ENCODE data around the gene CHST3.

CHST3 gene

GRCh38 chr10:71920540-71921323, 43.5 kb upstream of the CHST3 start:
- no peaks in the 10 kb centered on the region for H3K36me3 ChIP-seq (ENCODE audit: low read length)
- no peaks in the 10 kb centered on the region for H3F3A ChIP-seq (ENCODE audit: insufficient read depth)
- H3K9me2 ChIP-seq (replicated peaks; ENCODE audit: insufficient read depth, low read length) = no peaks in the 10 kb centered on the region
- H4K20me1 ChIP-seq (ENCODE audit: low read depth, low read length) = no peaks in the 10 kb centered on the region
- no peaks in the 10 kb centered on the region for H3K79me2 ChIP-seq (ENCODE audit: insufficient read depth, low read length)
- no peaks in the 10 kb centered on the region for H3K27me3 ChIP-seq (ENCODE audit: low read length)
- no peak overlapping the region for H2AFZ ChIP-seq (ENCODE audit: low read depth, low read length, severe bottlenecking)
- TF ChIP-seq EZH2phosphoT487 (conservative IDR thresholded peaks at IDR 0.05; ENCODE audit: low read length) = no peak
- no peak for TF ChIP-seq CTCF (IDR thresholded peaks at IDR 0.05; ENCODE audit: insufficient read depth, low read length, poor library complexity, severe bottlenecking)
- no peak overlapping the region for H3K4me2 ChIP-seq (ENCODE audit: low read depth, low read length, poor library complexity, severe bottlenecking)
- no peak overlapping the region for H3K4me3 ChIP-seq (ENCODE audit: insufficient read depth, low read length, poor library complexity, severe bottlenecking)
- H3K27ac ChIP-seq (ENCODE audit: low read depth, low read length) = no peak overlapping the region
- H3K9me3 ChIP-seq (ENCODE audit: insufficient read depth, low read length) = peaks cover 7% of the 10 kb centered on the region; the same call in 1 of the 2 replicates
- H3K9ac ChIP-seq (ENCODE audit: low read length) = no peak overlapping the region

GRCh38 chr10:71921324-71922027, 42.7 kb upstream of the CHST3 start:
- H3K27me3 ChIP-seq (ENCODE audit: low read length) = no peaks in the 10 kb centered on the region
- H3K36me3 ChIP-seq (ENCODE audit: low read length) = no peaks in the 10 kb centered on the region
- no peaks in the 10 kb centered on the region for H3F3A ChIP-seq (ENCODE audit: insufficient read depth)
- H3K9ac ChIP-seq (ENCODE audit: low read length) = no peak overlapping the region
- H3K4me3 ChIP-seq (ENCODE audit: insufficient read depth, low read length, poor library complexity, severe bottlenecking) = no peak overlapping the region
- H3K9me3 ChIP-seq (ENCODE audit: insufficient read depth, low read length) = peaks cover 7% of the 10 kb centered on the region; the same call in 1 of the 2 replicates
- no peak overlapping the region for H3K27ac ChIP-seq (ENCODE audit: low read depth, low read length)
- H4K20me1 ChIP-seq (ENCODE audit: low read depth, low read length) = no peaks in the 10 kb centered on the region
- no peaks in the 10 kb centered on the region for H3K79me2 ChIP-seq (ENCODE audit: insufficient read depth, low read length)
- H3K4me2 ChIP-seq (ENCODE audit: low read depth, low read length, poor library complexity, severe bottlenecking) = no peak overlapping the region
- no peak overlapping the region for H2AFZ ChIP-seq (ENCODE audit: low read depth, low read length, severe bottlenecking)
- TF ChIP-seq CTCF (IDR thresholded peaks at IDR 0.05; ENCODE audit: insufficient read depth, low read length, poor library complexity, severe bottlenecking) = no peak
- no peak for TF ChIP-seq EZH2phosphoT487 (conservative IDR thresholded peaks at IDR 0.05; ENCODE audit: low read length)
- H3K9me2 ChIP-seq (replicated peaks; ENCODE audit: insufficient read depth, low read length) = no peaks in the 10 kb centered on the region

GRCh38 chr10:71923138-71923692, 41.0 kb upstream of the CHST3 start:
- TF ChIP-seq EZH2phosphoT487 (conservative IDR thresholded peaks at IDR 0.05; ENCODE audit: low read length) (no peak), CTCF (IDR thresholded peaks at IDR 0.05; ENCODE audit: insufficient read depth, low read length, poor library complexity, severe bottlenecking) (no peak)
- no peaks in the 10 kb centered on the region for H3K36me3 ChIP-seq (ENCODE audit: low read length)

More at GRCh38 chr10:71923138-71923692, 41.0 kb upstream of the CHST3 start:
- H3K4me3 ChIP-seq (ENCODE audit: insufficient read depth, low read length, poor library complexity, severe bottlenecking) = no peak overlapping the region
- H3K27ac ChIP-seq (ENCODE audit: low read depth, low read length) = no peak overlapping the region
- no peaks in the 10 kb centered on the region for H3K79me2 ChIP-seq (ENCODE audit: insufficient read depth, low read length)
- H3K9me3 ChIP-seq (ENCODE audit: insufficient read depth, low read length) = no peaks in the 10 kb centered on the region
- no peaks in the 10 kb centered on the region for H3K27me3 ChIP-seq (ENCODE audit: low read length)
- no peaks in the 10 kb centered on the region for H4K20me1 ChIP-seq (ENCODE audit: low read depth, low read length)
- no peak overlapping the region for H2AFZ ChIP-seq (ENCODE audit: low read depth, low read length, severe bottlenecking)
- no peak overlapping the region for H3K4me2 ChIP-seq (ENCODE audit: low read depth, low read length, poor library complexity, severe bottlenecking)
- no peaks in the 10 kb centered on the region for H3K9me2 ChIP-seq (replicated peaks; ENCODE audit: insufficient read depth, low read length)
- H3F3A ChIP-seq (ENCODE audit: insufficient read depth) = no peaks in the 10 kb centered on the region
- H3K9ac ChIP-seq (ENCODE audit: low read length) = no peak overlapping the region
